ENCODE measurements around the gene KDF1.

The KDF1 gene

GRCh38 chr1:26951216-26951615, 9.1 kb downstream of the KDF1 start:
- DNase-seq = no peak

GRCh38 chr1:26950602-26951001, 9.7 kb downstream of the KDF1 start:
- TF ChIP-seq EZH2 (IDR thresholded peaks at IDR 0.05; ENCODE audit: borderline replicate concordance, low read depth, low read length, severe bottlenecking) = no peak
- TF ChIP-seq CTCF (IDR thresholded peaks at IDR 0.05; ENCODE audit: borderline replicate concordance, extremely low read depth, low read length, poor library complexity, severe bottlenecking) = no peak
- Histone ChIP-seq H3K9me3 (ENCODE audit: insufficient read depth, low read length, severe bottlenecking) (no peaks in the 10 kb centered on the region), H3K27ac (ENCODE audit: low read length) (no peak overlapping the region), H3K9ac (ENCODE audit: low read depth, low read length) (no peak overlapping the region), H2AFZ (ENCODE audit: low read depth, low read length) (no peak overlapping the region), H3K79me2 (ENCODE audit: insufficient read depth, low read length) (no peaks in the 10 kb centered on the region), H3K4me1 (ENCODE audit: insufficient read depth, low read length) (no peaks in the 10 kb centered on the region), H3K36me3 (ENCODE audit: insufficient read depth, low read length) (peaks cover 15% of the 10 kb centered on the region), H3K27me3 (ENCODE audit: insufficient read depth, low read length, poor library complexity) (no peaks in the 10 kb centered on the region), H4K20me1 (ENCODE audit: insufficient read depth, low read length) (no peaks in the 10 kb centered on the region; the same call in 1 of the 2 replicates), H3K4me2 (ENCODE audit: insufficient read depth, low read length) (no peak overlapping the region), H3K4me3 (ENCODE audit: low read depth in 1 of 2, low read length in 2 of 2) (no peak overlapping the region)
- DNase-seq (no peak), ATAC-seq (ENCODE audit: insufficient read depth, low read depth) (no peak)

More at GRCh38 chr1:26951216-26951615, 9.1 kb downstream of the KDF1 start:
- no peaks in the 10 kb centered on the region for H3K9me3 ChIP-seq (ENCODE audit: insufficient read depth, low read length, severe bottlenecking)
- no peaks in the 10 kb centered on the region for H3K4me1 ChIP-seq (ENCODE audit: insufficient read depth, low read length)
- H3K4me3 ChIP-seq (ENCODE audit: low read depth in 1 of 2, low read length in 2 of 2) = no peak overlapping the region
- no peak for ATAC-seq (ENCODE audit: insufficient read depth, low read depth)
- TF ChIP-seq CTCF (IDR thresholded peaks at IDR 0.05; ENCODE audit: borderline replicate concordance, extremely low read depth, low read length, poor library complexity, severe bottlenecking) (no peak), EZH2 (IDR thresholded peaks at IDR 0.05; ENCODE audit: borderline replicate concordance, low read depth, low read length, severe bottlenecking) (no peak)
- no peak overlapping the region for H3K27ac ChIP-seq (ENCODE audit: low read length)
- H3K79me2 ChIP-seq (ENCODE audit: insufficient read depth, low read length) = no peaks in the 10 kb centered on the region
- H3K36me3 ChIP-seq (ENCODE audit: insufficient read depth, low read length) = peaks cover 9% of the 10 kb centered on the region
- no peak overlapping the region for H3K4me2 ChIP-seq (ENCODE audit: insufficient read depth, low read length)
- no peak overlapping the region for H2AFZ ChIP-seq (ENCODE audit: low read depth, low read length)
- no peak overlapping the region for H3K9ac ChIP-seq (ENCODE audit: low read depth, low read length)
- no peaks in the 10 kb centered on the region for H3K27me3 ChIP-seq (ENCODE audit: insufficient read depth, low read length, poor library complexity)
- no peaks in the 10 kb centered on the region; the same call in 1 of the 2 replicates for H4K20me1 ChIP-seq (ENCODE audit: insufficient read depth, low read length)

GRCh38 chr1:26949926-26950319, 10.3 kb downstream of the KDF1 start:
- no peak for DNase-seq
- no peak overlapping the region for H3K4me2 ChIP-seq (ENCODE audit: insufficient read depth, low read length)

More at GRCh38 chr1:26949926-26950319, 10.3 kb downstream of the KDF1 start:
- H3K9ac ChIP-seq (ENCODE audit: low read depth, low read length) = no peak overlapping the region
- no peaks in the 10 kb centered on the region for H3K9me3 ChIP-seq (ENCODE audit: insufficient read depth, low read length, severe bottlenecking)
- TF ChIP-seq CTCF (IDR thresholded peaks at IDR 0.05; ENCODE audit: borderline replicate concordance, extremely low read depth, low read length, poor library complexity, severe bottlenecking) = no peak
- no peak for TF ChIP-seq EZH2 (IDR thresholded peaks at IDR 0.05; ENCODE audit: borderline replicate concordance, low read depth, low read length, severe bottlenecking)
- H4K20me1 ChIP-seq (ENCODE audit: insufficient read depth, low read length) = no peaks in the 10 kb centered on the region; the same call in 1 of the 2 replicates
- H3K4me3 ChIP-seq (ENCODE audit: low read depth in 1 of 2, low read length in 2 of 2) = no peak overlapping the region
- H2AFZ ChIP-seq (ENCODE audit: low read depth, low read length) = no peak overlapping the region
- ATAC-seq (ENCODE audit: insufficient read depth, low read depth) = peak; percentile 34; the same call in 1 of the 3 replicates
- H3K4me1 ChIP-seq (ENCODE audit: insufficient read depth, low read length) = no peaks in the 10 kb centered on the region
- H3K27me3 ChIP-seq (ENCODE audit: insufficient read depth, low read length, poor library complexity) = no peaks in the 10 kb centered on the region
- no peaks in the 10 kb centered on the region for H3K79me2 ChIP-seq (ENCODE audit: insufficient read depth, low read length)
- no peak overlapping the region for H3K27ac ChIP-seq (ENCODE audit: low read length)
- peaks cover 22% of the 10 kb centered on the region for H3K36me3 ChIP-seq (ENCODE audit: insufficient read depth, low read length)

Data from DND-41 (cell line).